Mucosa of stomach (tissue), 1 donor: Measurements from ENCODE around the gene NT5C3B.
A peak's percentile ranks its signal among the peaks of the same experiment; 100 is the strongest.
"Not testable (repeated sequence)": the region's sequence is repeated elsewhere in the genome, so short reads cannot be mapped to it uniquely, and the experiment has no call there.

Experiments used
- H3K27me3 ChIP-seq: one replicate; pipeline ENCODE4 v1.7.0; 2013; ENCODE audit warnings: mild to moderate bottlenecking, low read length; ENCODE audit not compliant: control insufficient read depth, insufficient read depth
- H3K36me3 ChIP-seq: one replicate; pipeline ENCODE4 v1.7.0; 2013; ENCODE audit warnings: low read length; ENCODE audit not compliant: control insufficient read depth, insufficient read depth
- H3K4me1 ChIP-seq: one replicate; pipeline ENCODE4 v1.7.0; 2013; ENCODE audit warnings: mild to moderate bottlenecking, low read length; ENCODE audit not compliant: control insufficient read depth, insufficient read depth
- H3K4me3 ChIP-seq: one replicate; pipeline ENCODE4 v1.7.0; 2013; ENCODE audit warnings: low read length
- H3K9ac ChIP-seq: one replicate; pipeline ENCODE4 v1.7.0; 2013; ENCODE audit warnings: mild to moderate bottlenecking, low read length, moderate library complexity
- H3K9me3 ChIP-seq: one replicate; pipeline ENCODE4 v1.7.0; 2013; ENCODE audit warnings: mild to moderate bottlenecking, low read length, moderate library complexity; ENCODE audit not compliant: control insufficient read depth
- donor health status: Pancreatic carcinoma.

Gene NT5C3B

DNA sequence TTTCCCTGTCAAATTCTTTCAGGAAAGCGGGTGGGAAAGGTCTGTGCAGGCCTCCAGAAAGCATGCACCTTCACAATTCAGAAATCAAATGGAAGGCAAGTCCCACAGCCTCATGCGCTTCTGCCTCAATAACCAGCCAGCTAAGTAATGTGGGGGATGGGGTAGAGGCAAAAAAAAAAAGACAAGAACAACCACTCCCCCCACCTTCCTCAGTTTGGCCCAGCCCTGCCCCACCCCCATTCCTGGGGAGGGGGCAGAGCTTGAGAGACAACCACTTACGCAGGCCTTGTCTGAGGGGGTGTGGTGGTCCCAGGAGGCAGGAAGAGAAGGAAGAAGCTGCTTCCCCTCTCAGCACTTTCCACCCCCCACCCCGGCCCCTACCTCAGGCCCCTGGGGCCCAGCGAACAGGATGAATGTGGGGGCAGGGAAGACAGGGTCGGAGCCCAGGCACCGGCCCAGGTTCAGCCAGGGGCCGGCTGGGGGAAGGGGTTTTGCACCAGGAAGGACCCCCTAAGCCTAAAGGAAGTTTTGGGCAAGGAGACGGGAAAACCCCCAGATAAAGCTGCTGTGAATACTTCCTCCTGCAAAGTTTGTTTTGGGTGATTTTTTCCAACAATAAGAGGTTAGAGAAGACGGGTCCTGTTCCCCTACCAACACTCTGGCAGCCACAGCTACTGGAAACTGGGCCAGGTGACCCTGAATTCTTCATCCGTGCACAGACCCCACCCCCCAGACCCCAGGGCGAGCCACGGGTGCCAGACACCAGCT lies 50.8 kb downstream of the NT5C3B start:
- Histone ChIP-seq H3K9ac (peak overlapping the region; percentile 98), H3K9me3 (no peaks in the 10 kb centered on the region), H3K4me3 (peak overlapping the region; percentile 63), H3K27me3 (no peaks in the 10 kb centered on the region), H3K4me1 (peaks cover 51% of the 10 kb centered on the region), H3K36me3 (no peaks in the 10 kb centered on the region)

DNA sequence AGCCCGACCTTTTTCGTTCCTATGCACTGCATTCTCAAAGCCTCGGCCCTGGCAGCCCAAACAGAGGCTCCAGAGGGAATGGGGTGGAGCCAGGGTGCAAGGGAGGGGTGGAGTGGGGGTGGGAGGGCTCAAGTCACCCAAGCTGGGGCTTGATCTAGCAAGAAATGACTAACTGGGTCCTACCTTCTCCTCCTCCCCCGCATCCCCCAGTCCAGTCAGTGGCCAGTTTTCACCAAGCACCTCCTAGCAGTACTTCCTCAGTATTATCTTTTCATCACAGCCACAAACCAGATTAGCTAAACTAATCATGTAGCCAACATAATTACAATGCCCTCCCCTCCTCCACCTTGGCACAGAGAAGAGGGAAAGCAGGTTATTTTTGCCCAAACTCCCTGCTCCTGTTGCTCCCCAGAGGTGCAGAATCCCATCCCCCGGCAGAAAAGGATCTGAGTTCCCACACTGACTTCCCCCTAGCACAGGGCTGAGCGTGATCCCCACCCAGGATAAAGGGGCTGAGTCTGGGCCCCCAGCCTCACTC lies 51.8 kb downstream of the NT5C3B start:
- Histone ChIP-seq H3K27me3 (no peaks in the 10 kb centered on the region), H3K4me3 (peak overlapping the region; percentile 12), H3K36me3 (no peaks in the 10 kb centered on the region), H3K9ac (peak overlapping the region; percentile 98), H3K9me3 (no peaks in the 10 kb centered on the region), H3K4me1 (peaks cover 50% of the 10 kb centered on the region)

DNA sequence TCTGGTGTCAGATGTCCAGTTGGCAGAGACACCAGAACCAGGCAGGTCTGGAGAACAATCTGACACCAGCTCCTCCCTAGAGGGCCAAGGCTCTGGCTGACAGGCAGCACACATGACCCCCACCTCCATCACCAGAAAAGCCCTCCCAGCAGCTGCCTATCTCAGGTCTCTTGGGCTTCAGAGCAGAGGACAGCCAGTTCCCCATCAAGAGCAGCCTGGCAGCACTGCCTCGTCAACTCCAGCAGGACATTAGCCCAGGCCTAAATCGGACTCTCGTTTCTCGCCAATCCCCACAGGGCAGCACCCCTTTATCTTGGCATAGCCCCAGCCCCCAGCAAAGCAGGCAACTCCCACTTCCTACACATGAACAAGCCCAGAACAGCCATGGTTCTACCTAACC lies 53.9 kb downstream of the NT5C3B start:
- Histone ChIP-seq H3K4me3 (no peak overlapping the region), H3K27me3 (no peaks in the 10 kb centered on the region), H3K9me3 (no peaks in the 10 kb centered on the region), H3K4me1 (peaks cover 49% of the 10 kb centered on the region), H3K9ac (peak overlapping the region; percentile 68), H3K36me3 (no peaks in the 10 kb centered on the region)

DNA sequence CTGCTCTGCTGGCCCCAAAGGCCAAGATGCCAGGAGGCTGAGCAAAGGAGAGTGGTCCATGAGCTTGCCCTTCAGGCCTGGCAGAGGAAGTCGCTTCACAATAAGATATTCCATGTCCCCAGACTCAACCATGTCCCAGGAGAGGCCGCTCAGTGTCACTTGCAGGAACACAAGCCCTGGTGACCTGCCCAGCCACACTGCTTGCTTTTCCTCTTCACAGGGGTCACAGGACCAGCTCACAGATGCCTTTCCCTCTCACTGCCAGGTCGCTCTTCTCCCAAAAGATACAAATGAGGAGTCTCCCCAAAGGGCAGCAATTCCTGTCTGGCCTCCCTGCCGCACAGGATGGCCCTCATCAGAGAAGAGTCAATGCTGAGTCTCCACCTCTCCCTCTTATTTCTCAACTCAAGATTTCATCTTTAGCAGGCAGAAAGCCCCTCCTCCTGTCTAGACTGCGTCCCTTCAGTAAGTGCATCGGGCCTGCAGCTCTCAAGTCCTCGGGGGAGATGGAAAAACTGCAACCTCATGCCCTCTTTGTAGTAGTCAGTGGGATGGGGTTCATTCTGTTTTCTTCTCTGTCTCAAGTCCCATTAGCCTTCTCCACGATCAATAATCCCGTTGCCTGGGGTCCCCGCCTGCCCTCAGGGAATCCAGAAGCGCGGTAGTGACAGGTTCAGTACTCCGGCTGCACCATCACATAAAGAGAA lies 54.5 kb downstream of the NT5C3B start:
- peaks cover 51% of the 10 kb centered on the region for H3K4me1 ChIP-seq
- peak overlapping the region; percentile 68 for H3K9ac ChIP-seq
- no peaks in the 10 kb centered on the region for H3K27me3 ChIP-seq
- H3K4me3 ChIP-seq, result no peak overlapping the region
- no peaks in the 10 kb centered on the region for H3K9me3 ChIP-seq
- H3K36me3 ChIP-seq, result no peaks in the 10 kb centered on the region

DNA sequence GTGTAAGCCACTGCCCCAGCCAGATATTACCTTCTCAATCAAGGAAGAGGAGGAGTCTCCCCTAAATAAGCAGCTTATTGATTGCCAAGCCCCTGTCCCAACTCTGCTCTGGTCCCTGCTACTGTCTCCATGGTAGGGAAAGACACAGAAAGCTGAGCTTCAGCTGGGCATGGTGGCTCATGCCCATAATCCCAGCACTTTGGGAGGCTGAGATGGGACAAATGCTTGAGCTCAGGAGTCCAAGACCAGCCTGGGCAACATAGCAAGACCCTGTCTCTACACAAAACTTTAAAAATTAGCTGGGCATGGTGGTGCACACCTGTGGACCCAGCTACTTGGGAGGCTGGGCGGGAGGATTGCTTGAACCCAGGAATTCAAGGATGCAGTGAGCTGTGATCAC lies 56.1 kb downstream of the NT5C3B start:
- H3K36me3 ChIP-seq, result no peaks in the 10 kb centered on the region
- no peaks in the 10 kb centered on the region for H3K27me3 ChIP-seq
- H3K9ac ChIP-seq, result no peak overlapping the region
- peaks cover 67% of the 10 kb centered on the region for H3K4me1 ChIP-seq
- H3K4me3 ChIP-seq, result no peak overlapping the region
- H3K9me3 ChIP-seq, result no peaks in the 10 kb centered on the region

DNA sequence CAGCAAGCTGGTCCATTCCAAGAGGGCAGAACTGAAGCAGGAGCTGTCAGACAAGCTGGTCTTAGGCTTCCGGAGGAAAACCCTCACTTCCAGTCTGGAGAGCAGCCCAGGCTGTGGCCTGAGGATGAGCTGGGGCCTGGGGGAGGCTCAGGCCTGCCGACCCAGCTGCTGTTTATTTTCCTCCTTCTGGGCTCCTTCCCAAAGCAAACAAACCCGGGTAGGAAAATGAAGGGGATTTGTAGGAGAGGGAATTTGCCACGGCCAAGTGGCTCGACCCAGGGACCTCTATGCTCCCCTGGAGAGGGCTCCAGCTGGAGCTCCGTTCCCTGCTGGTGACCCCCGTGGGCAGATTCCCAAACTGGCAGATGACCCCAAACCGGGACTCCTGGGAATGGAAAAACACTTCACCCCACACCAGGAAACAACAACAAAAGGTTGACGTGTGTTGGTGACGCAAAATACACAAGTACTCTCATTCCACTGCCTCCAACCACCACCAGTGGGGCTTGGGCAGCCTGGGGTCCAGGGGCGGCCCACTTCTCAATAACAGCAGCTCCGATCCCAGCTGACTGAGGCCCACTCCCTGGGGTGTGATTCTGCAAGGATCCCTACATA lies 58.4 kb downstream of the NT5C3B start:
- H3K9me3 ChIP-seq, result no peaks in the 10 kb centered on the region
- H3K4me1 ChIP-seq, result peaks cover 72% of the 10 kb centered on the region
- H3K9ac ChIP-seq, result peak overlapping the region; percentile 54
- no peaks in the 10 kb centered on the region for H3K27me3 ChIP-seq
- H3K4me3 ChIP-seq, result peak overlapping the region; percentile 4
- H3K36me3 ChIP-seq, result no peaks in the 10 kb centered on the region

DNA sequence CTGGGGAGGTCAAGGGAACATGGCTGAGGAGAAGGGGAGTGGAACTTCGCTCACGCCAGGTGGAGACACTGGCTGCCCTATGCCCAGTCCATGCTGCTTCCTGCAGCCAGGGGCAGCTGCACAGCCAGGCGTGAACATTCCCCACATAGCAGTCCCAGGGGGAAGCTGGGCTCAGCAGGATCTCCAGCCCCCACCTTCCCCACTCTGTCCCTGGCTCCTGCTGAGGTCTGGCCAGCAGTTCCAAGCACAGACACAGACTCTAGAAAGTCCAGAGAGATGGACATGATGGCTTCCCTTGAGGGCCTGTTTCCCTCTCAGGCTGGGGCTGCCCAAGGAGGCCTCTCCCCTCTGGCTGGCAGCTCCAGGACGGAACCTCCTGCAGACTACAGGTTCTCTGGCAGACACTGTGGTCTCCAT lies 58.9 kb downstream of the NT5C3B start:
- H3K27me3 ChIP-seq, result no peaks in the 10 kb centered on the region
- peak overlapping the region; percentile 54 for H3K9ac ChIP-seq
- no peaks in the 10 kb centered on the region for H3K9me3 ChIP-seq
- H3K4me3 ChIP-seq, result peak overlapping the region; percentile 4
- H3K36me3 ChIP-seq, result no peaks in the 10 kb centered on the region
- H3K4me1 ChIP-seq, result peaks cover 72% of the 10 kb centered on the region

DNA sequence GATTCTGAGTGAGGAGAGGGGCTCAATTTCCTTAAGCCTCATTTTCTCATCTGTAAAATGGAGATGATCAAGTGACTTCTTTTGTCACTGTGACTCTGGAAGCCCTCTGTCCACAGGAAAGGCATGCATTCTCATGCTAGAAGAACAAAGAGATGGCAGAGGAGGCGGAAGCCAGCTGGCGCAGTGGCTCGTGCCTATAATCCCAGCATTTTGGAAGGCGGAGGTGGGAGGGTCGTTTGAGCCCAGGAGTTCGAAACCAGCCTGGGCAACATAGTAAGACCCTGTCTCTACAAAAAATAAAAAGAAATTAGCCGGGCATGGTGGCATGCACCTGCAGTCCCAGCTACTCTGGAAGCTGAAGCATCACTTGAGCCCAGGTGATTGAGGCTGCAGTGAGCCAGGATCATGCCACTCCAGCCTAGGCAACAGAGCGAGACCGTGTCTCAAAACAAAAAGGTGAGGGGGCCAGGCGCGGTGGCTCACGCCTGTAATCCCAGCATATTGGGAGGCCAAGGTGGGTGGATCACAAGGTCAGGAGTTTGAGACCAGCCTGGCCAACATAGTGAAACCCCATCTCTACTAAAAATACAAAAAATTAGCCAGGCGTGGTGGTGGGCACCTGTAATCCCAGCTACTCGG lies 59.7 kb downstream of the NT5C3B start:
- H3K4me3 ChIP-seq, H3K27me3 ChIP-seq, H3K36me3 ChIP-seq, H3K9me3 ChIP-seq: not testable (repeated sequence)
- peaks cover 72% of the 10 kb centered on the region for H3K4me1 ChIP-seq
- H3K9ac ChIP-seq, result peak overlapping the region; percentile 65

DNA sequence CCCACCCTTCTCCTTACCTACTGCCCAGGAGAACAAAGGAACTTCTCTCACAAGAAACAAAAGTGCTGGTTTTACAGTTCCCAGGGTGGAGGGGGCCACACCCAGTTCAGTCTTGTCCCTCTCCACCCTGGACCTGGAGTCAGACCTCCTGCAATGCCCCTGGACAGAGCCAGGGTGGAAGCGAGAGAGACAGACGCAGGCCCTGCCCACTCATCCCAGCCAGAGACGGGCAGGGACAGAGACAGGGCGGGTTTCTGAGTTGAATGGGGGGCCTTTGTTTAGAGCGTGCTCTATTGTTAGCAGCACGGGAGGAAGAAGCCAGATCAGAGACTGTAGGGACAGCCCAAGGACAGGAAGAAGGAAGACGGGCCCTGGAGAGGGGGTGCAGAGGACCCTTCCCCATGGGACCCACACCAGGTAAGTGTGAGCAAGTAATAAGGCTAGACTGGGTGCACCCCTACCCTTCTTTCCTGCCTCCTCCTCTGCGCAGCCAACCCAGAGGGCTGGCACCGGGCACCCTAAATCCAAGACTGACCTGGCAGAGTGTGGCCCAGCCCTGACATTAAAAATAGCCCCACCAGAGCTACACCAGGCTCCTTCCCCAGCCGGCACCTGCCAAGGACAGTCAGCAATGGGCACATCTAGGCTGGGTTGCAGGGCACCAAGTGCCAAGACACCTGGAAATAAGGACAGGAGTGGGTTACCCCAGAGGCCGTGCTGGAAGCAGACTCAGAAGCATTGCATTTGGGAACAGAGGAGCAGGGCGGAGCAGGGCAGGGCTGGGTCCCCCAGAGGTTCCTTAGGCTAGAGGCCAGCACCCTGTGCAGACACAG lies 60.4 kb downstream of the NT5C3B start:
- Histone ChIP-seq H3K36me3 (peaks cover 11% of the 10 kb centered on the region), H3K9ac (peak overlapping the region; percentile 65), H3K9me3 (no peaks in the 10 kb centered on the region), H3K27me3 (no peaks in the 10 kb centered on the region), H3K4me3 (no peak overlapping the region), H3K4me1 (peaks cover 73% of the 10 kb centered on the region)
